GM19025 (cell line): ENCODE data around the gene FMNL2.

ENCODE experiments used
- ATAC-seq: cut with Tn5 transposase; IDR thresholded peaks from one replicate; pipeline ENCODE4 v1.9.1; 2021; ENCODE audit warnings: mild to moderate bottlenecking, low read depth, moderate library complexity; ENCODE audit not compliant: unreplicated experiment

Gene FMNL2

DNA sequence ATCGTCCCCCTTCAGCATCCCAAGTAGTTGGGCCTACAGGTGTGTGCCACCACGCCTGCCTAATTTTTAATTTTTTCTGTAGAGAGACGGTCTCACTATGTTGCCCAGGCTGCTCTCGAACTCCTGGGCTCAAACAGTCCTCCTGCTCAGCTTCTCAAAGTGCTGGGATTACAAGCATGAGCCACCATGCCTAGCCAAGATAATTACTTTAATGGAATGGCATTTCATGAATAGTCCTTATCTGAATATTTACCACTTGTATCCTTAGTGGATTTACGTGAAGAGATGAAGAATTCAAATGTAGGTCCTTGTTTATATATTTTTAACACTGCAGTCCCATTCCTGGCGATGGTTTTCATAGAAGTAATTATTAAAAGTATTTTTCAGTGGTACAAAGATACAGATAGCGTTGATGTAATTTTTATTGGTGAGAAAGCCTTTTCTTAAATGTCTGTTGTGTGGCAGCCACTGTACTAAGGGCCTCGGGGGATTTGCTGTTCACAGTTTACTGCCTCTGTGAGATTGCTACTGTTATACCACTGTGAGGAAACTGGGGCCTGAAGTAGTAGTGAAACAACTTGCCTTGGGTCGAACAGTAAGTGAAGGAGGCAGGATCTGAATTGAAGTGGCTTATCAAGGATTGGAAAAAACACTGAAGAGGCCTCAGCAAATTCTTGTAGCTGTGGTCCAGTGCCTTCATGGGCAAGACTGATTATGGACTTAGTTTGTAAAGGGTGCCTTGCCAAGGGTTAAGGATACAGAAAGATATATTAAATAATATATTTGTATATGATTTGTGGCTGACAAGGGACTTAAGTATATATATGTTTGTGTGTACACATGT, 231.1 kb downstream of the FMNL2 start:
- ATAC-seq, result no peak

DNA sequence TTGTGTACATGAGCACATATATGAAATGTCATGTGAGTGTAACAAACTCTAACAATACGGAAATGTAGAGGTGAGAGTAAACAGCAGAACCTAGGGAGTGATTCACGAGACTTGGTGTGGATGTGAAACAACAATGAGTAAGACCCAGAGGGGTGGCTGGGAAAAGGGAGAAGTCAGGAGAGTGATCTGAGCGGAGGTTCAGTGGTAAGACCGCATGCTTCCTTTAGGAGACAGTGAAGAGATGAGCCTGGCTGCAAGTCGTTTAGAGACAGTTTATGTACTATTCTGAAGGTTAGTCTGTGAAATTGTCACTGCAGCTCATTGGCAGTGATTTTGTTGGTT, 231.7 kb downstream of the FMNL2 start:
- no peak for ATAC-seq

DNA sequence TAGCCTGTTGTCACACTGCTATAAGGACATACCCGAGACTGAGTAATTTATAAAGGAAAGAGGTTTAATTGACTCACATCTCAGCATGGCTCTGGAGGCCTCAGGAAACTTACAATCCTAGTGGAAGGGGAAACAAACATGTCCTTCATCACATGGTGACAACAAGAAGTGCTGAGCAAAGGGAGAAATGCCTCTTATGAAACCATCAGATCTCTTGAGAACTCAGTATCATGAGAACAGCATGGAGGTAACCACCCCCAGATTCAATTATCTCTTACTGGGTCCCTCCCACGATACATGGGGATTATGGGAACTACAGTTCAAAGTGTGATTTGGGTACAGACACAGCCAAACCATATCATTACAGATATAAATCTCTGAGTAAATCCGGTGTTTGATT, 233.6 kb downstream of the FMNL2 start:
- ATAC-seq, result no peak

DNA sequence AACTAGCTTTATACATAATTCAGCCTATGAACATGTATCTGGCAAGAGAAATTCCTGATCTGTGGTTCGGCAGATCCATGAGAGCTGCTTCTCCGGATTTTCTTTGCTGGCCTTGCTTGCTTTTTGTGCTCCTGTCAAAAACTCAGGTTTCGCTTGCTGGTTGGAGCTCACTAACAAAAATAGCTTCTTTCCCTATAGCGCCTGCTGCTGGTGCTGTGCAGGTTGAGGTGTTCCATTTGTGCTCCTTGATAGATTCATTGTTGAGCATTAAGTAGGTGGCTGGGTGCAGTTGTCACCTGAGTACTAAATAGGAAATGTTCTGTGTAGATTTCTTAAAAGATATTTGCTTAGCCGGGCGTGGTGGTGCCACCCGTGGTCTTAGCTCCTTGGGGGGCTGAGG, 234.2 kb downstream of the FMNL2 start:
- ATAC-seq, result no peak

DNA sequence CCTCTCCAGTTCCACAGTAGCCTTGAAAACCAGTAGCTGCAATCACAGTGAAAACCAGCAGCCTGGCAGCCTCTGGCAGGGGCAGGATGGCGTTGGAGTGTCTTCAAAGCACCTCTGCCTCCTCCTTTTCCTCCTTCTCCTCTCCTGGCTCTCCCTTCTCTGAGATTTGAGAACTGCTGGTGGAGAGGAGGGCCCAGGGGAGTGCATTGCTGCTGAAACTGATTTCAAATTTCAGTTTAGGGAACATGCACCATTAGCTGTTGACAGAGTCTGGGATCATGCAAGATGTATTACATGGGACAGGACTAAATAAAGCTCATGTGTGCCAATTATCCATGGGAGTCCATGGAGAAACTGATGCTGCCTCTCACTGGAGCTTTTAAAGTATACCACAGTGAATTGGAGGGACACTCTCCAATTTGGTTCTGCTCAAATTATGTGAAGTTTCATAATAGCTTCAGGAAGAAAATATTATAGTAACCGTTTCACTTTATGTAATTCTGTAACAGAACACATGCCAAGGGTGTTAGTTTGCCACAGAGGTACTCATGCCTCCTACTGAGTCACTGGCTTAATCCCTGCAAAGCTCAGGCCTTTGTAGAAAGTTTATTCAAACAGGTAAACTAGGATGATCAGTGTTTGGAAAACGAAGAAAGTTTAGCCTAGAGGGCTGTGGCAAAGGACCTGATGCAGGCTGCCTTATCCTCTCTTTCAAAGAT, 236.2 kb downstream of the FMNL2 start:
- ATAC-seq, result no peak

DNA sequence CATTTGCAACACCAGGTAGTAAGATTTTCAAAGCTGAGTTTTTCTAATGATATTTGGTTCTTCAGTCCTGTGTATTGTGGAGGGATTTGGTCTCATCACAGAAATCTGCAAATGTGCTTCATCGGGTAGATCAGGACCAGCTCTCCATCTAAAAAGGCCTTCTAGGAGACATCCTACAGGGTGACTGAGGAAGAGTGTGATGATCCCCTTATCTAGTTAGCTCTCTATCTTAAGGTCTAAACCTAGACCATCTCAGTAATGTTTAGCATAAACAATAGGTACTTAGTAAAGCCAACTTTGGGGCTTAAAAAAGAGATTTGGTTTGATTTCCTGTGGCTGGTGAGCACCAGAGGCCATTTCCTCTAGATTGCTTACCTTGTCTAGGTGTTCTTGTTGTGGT, 237.1 kb downstream of the FMNL2 start:
- no peak for ATAC-seq

DNA sequence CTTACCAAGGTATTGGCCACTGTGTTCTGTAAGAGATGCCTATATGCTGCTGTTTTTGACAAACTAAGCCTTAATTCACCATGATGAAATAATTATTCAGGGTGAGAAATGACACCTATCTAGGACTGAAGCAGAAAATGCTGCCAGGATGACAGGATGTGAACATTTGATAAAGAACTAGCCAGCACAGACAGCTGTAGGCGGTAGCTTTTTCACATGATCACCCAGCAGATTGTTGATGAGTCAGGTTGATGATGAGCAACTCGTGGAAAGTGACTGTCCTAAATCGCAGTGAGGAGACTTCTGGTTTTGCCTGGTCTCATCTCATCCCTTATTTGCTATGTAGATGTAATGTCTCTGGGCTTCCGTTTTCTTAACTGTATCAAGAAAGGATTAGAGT, 238.2 kb downstream of the FMNL2 start:
- no peak for ATAC-seq

DNA sequence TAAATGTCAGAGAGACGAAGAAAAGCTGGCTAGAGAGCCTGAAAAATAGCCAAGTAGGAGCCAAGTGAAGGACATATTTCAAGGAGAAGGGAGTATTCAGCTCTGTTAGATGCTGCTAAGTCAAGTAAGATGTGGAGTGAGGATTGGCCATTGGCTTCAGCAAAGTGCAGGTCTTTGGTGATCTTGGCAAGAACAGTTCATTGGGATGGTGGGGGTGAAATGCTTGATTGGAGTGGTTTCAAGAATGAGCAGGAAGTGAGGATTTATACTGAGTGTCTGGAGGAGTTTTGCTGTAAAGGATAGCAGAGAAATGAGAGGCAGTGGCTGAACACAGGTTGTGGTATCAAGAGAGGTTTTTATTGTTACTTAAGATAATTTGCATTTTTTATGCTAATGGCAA, 242.6 kb downstream of the FMNL2 start:
- ATAC-seq, result no peak

DNA sequence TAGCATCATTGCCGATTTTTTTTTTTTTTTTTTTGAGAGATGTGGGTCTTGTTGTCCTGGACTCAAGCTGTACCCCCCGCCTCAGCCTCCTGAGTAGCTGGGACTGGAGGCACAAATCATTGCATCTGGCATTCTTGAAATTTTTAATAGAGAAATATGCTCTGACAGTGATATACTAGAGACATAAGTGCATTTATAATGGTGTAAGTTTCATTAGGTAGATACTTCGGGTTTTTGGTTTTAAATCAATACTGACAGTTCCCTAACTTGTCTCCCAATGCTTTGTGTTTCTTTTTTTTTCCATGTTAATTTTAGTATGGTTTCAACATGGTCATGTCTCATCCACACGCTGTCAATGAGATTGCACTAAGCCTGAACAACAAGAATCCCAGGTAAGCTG, 243.6 kb downstream of the FMNL2 start:
- no peak for ATAC-seq

DNA sequence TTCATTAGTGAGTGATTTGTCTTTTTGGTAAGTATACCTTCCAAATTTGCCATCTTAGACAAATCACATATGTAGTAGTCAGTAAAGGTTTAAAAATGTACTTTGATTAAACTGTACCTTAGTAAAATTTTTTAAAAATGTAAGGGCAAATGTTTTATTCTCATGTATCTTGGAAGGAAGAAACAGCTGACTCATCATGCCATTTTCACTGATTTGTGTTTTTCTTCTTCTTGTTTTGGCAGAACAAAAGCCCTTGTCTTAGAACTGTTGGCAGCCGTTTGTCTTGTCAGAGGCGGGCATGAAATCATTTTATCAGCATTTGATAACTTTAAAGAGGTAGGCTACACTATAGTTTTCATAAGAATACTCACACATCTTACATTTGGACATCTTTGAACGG, 245.7 kb downstream of the FMNL2 start:
- ATAC-seq, result no peak

DNA sequence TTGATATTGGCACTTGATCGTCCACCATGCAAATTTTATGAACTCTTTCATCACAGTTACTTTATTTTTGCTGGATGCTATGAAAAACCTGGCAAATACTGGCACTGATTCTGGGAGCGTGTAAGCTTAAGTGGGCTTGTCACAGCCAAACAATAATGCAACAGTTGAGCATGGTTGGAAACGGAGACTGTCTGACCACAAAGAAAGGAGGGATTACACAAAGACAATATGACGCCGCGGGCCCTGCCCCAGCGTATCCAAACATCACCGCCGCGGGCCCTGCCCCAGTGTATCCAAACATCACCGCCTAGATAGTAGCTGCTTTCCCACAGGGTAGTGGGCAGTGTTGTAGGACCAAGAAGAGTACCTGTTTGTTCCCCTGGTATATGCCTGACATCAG, 246.4 kb downstream of the FMNL2 start:
- no peak for ATAC-seq

DNA sequence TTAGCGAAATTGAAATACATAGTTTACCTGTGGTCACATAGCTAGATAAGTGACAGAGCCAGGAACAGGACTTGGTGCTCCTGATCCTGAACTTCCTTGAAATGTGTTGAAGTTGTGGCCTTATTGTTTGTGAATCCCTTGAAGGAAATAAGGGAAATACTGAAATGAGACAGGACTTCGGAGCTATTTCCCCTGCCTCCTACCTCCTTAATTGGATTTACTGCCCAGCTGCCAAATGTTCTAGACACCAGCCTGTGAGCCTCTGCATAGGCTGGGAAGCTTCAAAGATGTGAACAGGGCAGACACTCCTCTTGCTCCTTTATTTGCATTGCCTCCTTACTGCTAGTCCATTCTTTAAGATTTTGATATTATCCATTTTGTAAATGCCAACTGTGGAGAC, 247.1 kb downstream of the FMNL2 start:
- no peak for ATAC-seq

DNA sequence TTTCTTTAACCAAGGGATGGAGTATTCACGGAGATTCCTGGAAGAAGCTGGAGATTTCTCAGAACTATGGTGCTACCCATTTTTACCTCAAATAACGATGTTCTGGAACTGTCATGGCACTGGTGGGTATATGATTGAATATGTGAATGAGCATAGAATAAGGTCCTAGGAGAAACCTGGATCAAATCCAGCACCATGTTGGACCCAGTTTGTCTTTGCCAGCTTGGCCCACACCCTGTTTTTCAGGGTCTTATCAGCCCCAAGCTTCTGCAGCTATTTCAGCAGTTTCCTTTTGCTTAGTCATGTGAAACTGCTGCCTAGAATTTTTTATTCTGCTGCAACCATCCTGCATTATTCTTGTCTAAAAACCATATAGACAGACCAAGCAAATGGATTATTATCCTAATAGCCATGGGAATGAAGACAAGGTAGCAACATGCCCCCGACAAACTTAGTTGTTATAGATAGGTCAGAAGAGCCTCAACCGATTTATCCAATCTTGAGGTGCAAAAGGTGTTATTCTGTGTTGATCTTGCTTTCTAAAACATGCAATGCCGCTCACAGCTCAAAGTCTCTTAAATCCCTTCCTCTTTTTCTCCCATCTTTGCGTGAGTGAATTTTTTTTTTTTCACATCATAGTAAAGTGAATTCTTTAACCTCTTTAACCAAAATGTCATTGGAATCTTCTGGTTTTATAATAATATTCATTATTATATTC, 248.7 kb downstream of the FMNL2 start:
- ATAC-seq, result no peak

DNA sequence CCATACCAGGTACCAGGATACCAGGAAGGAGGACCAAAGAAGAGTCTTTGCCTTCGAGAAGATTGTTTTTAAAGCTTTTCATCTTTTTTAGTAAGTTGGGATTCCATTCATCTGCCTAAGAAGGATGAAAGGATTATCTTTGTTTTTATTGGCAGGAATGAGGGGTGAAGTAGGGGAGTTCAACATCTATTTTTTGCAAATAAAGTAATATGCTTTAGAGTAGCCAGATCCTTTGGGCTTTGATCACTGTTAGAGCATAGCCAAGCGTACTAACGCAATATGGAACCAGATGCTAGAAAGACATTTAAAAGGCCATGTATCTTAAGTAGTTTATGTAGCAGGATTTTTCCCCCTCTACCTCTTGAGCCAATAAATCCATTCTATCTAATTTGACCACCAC, 249.3 kb downstream of the FMNL2 start:
- ATAC-seq, result no peak

DNA sequence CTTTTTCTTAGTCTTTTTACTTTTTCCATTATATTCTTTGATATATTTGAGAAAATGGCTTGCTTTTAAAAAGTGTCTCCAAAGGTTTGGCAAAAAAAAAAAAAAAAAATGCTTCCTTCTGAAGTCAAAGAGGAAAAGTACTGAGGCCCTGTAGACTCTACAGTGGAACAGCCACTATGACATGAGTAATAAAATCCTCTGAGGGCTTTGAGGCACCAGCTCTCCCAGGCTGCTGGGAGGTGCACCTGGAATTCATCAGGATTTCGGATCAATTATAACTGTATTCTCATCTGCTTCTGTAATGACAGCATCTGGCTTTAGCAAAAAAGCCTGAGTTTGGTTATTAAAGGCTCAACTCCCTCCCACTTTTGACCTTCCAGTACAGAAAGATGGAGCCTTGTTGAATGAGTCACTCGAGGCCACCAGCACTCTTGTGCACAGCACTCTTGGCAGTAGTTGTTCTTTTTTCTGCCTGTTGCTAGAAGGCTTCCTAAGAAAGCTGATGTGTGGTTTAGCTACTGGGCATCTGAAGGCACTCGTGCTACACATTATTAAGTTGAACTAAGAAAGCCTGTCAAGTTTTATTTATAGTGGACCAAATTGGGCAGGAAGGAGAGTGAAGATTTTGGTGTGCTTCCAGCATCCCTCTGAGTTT, 251.0 kb downstream of the FMNL2 start:
- ATAC-seq, result no peak

DNA sequence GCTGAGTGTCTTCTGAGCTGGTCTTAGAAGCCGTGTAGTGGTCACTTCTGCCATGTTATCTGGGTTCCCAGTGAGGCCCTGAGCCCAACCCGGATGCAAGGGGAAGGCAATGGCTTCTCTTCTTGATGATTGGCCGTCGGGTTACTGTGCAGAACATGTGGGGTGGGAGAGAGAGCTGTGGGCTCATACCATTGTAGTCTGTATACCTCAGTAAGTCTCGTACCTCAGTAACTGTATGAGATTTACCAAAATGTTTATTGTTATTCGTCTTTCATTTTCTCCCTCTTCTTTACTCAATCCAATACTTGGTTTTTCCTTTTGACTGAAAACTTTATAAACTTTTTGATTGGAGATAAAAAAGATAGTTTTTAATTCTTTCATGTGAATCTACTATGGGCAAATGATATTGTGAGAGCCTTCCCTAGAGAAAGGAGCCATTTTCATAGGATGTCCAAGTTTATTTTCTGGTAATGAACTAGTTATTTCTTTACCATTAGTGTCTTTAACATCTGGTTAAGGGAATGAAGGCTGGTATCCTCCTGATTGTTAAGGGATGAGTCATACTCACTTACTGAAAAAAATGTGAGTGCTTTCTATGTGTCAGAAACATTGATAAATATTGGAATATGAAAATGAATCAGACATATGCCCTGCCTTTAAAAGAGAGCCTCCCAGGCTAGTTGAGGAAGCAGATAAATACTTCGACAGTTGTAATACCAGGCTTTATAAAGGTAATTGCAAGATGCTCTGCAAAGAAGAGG, 252.4 kb downstream of the FMNL2 start:
- no peak for ATAC-seq

DNA sequence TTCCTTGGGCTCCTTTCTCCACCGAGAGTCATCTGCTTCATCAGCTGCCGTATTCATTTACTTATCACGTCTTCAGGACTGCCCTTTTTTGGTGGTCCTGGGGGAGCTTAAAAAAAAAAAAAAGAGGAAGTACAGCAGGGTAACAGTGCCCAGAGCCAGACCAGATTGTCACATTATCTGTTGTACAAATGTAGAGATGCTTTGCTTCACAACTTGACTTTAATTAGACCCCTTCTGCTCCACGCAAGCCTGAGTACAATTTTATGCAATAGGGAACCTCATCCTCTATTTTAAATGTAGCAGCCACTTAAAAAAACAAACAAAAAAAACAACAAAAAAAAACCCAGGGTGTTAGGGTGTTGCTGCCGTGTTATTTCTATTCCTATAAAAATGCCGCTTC, 254.0 kb downstream of the FMNL2 start:
- no peak for ATAC-seq

DNA sequence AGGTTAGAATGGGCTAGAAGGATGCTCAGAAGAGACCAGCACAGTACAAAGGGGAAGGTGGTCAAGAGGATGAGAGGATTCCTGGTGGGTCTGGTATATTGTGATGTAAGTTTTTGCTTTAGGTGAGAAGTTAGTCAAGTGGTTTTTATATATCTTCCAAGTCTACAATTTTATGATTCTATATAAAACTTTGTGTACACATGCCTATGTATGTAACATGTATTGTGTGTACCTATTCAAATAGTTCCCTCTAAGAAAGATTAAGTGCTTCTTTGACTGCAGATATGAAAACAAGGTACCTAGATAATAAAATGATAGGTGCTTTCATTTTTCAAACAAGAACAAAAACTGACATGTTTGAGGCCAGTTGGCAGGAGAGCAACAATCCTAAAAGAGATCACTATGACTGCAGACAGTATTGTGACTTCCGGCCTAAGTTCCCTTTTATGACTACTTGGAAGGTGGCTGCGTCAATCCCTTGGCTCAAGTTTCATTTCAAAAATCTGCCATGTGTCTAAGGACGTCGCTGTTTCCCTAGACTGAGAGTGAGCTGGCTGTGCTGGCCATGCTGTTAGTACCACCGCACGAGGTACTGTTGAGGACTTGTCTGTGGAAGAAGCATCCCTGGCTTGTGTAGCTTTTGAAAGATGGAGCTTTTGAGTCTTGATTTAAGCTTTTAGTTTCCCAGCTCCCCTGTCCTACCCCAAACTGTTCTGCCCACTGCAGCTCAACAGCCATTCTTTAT, 259.2 kb downstream of the FMNL2 start:
- ATAC-seq, result no peak

DNA sequence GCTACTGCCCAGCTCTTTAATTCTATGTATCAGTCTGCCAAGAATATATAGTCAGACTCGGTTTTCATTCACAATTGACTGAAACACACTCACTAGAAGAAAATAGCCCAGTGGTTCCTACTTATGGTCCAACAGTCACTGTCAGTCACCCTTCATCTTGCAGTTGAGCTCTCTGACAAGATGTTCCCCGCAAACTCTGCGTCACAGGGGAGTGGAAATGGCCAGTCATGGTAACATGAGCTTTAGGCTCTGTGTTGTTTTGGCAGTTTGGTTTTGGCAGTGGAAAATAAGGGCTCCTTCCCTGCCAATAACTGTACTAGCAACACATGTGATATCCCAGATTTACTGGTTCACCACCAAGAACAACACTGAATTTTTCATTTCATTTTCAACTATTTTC, 259.8 kb downstream of the FMNL2 start:
- no peak for ATAC-seq
